Stimulated activated effector memory CD8-positive, alpha-beta T cell treated with anti-CD3 and anti-CD28 coated beads, Interleukin-12 subunit alpha, Interleukin-12 subunit beta, amount 100 ng/mL, for 72 hours (primary cell): ENCODE results near the gene WFIKKN2.
"Not testable (repeated sequence)": the region's sequence is repeated elsewhere in the genome, so short reads cannot be mapped to it uniquely, and the experiment has no call there.

ENCODE experiments used
- ATAC-seq: fragments of 150-1000 bp; cut with Tn5 transposase; 2 replicates; pipeline ENCODE4 v1.10.0; 2021
- DNase-seq, 2 donors: peaks; one replicate each; pipeline ENCODE4 v3.0.0; 2021 to 2022; ENCODE audit warnings: low spot score in 2 of 2
- H3K27ac Mint-ChIP-seq: one replicate; pipeline ENCODE4 v1.8.0; 2022; ENCODE audit warnings: mild to moderate bottlenecking, mixed read lengths
- H3K36me3 Mint-ChIP-seq: one replicate; pipeline ENCODE4 v1.8.0; 2022; ENCODE audit warnings: mild to moderate bottlenecking, mixed read lengths
- H3K4me1 Mint-ChIP-seq: one replicate; pipeline ENCODE4 v1.8.0; 2022; ENCODE audit warnings: mixed read lengths
- H3K4me3 Mint-ChIP-seq: one replicate; pipeline ENCODE4 v1.8.0; 2022; ENCODE audit warnings: mild to moderate bottlenecking, mixed read lengths
- H3K9me3 Mint-ChIP-seq: one replicate; pipeline ENCODE4 v1.8.0; 2022; ENCODE audit warnings: mixed read lengths

WFIKKN2 gene

GRCh38 chr17:50804749-50805475, 30.5 kb upstream of the WFIKKN2 start:
- H3K36me3 Mint-ChIP-seq, H3K4me1 Mint-ChIP-seq, ATAC-seq, H3K9me3 Mint-ChIP-seq, DNase-seq, H3K27ac Mint-ChIP-seq, H3K4me3 Mint-ChIP-seq: not testable (repeated sequence)

DNA sequence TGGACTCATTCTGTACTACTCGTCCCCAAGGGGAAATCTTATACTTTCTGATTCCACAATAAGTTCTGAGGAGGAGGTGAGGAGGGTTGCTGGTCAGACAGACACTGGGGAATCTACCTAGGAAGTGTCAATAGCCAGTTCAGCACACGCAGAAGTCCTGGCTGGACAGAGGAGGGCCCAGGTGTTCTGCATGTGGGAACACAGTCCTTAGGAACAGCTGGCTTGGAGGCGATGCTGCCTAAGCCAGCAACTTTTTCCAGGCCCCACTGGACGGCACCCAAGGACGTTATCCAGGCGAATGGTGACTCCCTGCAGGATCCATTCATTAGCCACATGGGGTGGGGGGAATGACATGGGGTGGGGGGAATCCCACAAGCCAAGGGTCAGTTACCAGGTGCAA, 29.9 kb upstream of the WFIKKN2 start:
- ATAC-seq, result no peak
- Mint-ChIP-seq H3K4me1 (peaks cover 5% of the 10 kb centered on the region), H3K9me3 (no peaks in the 10 kb centered on the region), H3K36me3 (no peaks in the 10 kb centered on the region), H3K4me3 (no peak overlapping the region), H3K27ac (no peak overlapping the region)
- DNase-seq, result no peak

GRCh38 chr17:50806141-50806643, 29.2 kb upstream of the WFIKKN2 start:
- Mint-ChIP-seq H3K9me3 (no peaks in the 10 kb centered on the region), H3K27ac (no peak overlapping the region), H3K4me3 (no peak overlapping the region), H3K36me3 (no peaks in the 10 kb centered on the region), H3K4me1 (no peaks in the 10 kb centered on the region)
- ATAC-seq, result no peak
- no peak for DNase-seq

GRCh38 chr17:50807009-50807408, 28.4 kb upstream of the WFIKKN2 start:
- DNase-seq (no peak), ATAC-seq (no peak)
- H3K27ac Mint-ChIP-seq, result no peak overlapping the region
- no peak overlapping the region for H3K4me3 Mint-ChIP-seq
- no peaks in the 10 kb centered on the region for H3K4me1 Mint-ChIP-seq
- H3K36me3 Mint-ChIP-seq, result no peaks in the 10 kb centered on the region
- H3K9me3 Mint-ChIP-seq, result no peaks in the 10 kb centered on the region

DNA sequence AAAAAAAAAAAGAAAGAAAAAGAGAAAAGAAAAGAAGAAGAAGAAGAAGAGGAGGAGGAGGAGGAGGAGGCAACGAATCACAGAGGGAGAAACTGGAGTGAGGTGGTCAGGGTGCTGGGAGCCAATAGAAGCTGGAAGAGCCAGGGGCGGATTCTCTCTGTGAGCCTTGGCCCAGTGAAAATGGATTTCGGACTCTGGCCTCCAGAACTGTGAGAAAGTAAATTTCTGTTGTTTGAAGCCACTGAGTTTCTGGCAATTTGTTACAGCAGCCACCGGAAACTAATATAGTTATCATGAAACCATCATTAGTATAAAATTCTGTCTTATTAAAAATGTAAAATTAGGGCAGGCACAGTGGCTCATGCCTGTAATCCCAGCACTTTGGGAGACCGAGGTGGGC, 27.7 kb upstream of the WFIKKN2 start:
- DNase-seq (no peak), ATAC-seq (no peak)
- H3K36me3 Mint-ChIP-seq, result no peaks in the 10 kb centered on the region
- H3K4me3 Mint-ChIP-seq, result no peak overlapping the region
- no peaks in the 10 kb centered on the region for H3K4me1 Mint-ChIP-seq
- no peaks in the 10 kb centered on the region for H3K9me3 Mint-ChIP-seq
- no peak overlapping the region for H3K27ac Mint-ChIP-seq

GRCh38 chr17:50808413-50808812, 27.0 kb upstream of the WFIKKN2 start:
- no peaks in the 10 kb centered on the region for H3K4me1 Mint-ChIP-seq
- no peak overlapping the region for H3K4me3 Mint-ChIP-seq
- no peak overlapping the region for H3K27ac Mint-ChIP-seq
- ATAC-seq (no peak), DNase-seq (no peak)
- no peaks in the 10 kb centered on the region for H3K36me3 Mint-ChIP-seq
- H3K9me3 Mint-ChIP-seq, result no peaks in the 10 kb centered on the region

DNA sequence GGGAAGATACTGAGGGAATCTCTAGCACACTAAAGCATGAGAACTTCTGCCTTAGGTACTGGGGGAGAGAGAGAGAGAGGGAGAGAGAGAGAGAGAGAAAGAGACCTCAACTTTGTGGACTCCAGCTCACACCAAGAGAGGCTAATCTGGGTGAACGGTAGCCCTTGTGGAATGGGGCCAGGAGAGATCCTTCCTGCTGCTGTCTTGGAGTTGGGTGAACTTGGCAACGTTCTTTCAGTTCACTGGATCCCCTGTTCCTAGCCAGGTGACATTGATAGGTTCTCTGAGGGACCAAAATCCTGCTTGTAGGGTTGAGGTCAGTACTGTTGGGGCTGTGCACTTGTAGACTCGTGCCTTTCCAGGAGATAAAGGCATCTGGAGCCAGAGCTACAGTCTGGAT, 26.5 kb upstream of the WFIKKN2 start:
- H3K27ac Mint-ChIP-seq, result no peak overlapping the region
- no peak for DNase-seq
- no peaks in the 10 kb centered on the region for H3K9me3 Mint-ChIP-seq
- no peak for ATAC-seq
- no peak overlapping the region for H3K4me3 Mint-ChIP-seq
- no peaks in the 10 kb centered on the region for H3K4me1 Mint-ChIP-seq
- H3K36me3 Mint-ChIP-seq, result no peaks in the 10 kb centered on the region

GRCh38 chr17:50813583-50813982, 21.8 kb upstream of the WFIKKN2 start:
- Mint-ChIP-seq H3K4me3 (no peak overlapping the region), H3K36me3 (no peaks in the 10 kb centered on the region), H3K27ac (no peak overlapping the region), H3K9me3 (no peaks in the 10 kb centered on the region), H3K4me1 (peaks cover under 1% of the 10 kb centered on the region)
- ATAC-seq (no peak), DNase-seq (no peak)

DNA sequence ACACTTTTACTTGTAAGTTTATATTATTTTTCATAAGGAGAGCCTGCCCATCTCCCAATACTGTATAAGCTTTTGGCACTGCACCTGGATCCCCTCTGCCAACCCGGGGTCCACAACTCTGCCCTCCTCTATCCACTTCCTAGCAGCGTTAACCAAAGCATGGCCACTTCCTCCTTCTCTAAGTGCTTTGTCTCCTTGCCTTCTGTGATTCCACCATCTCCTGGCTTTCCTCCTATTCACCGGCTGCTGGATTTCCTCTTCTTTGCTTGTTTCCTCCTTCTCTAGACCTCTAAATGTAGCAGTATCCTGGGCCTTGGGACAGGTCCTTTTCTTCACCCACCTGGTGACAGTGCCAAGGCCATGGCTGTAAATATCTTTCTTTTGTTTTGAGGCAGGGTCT, 20.0 kb upstream of the WFIKKN2 start:
- Mint-ChIP-seq H3K4me1 (peaks cover 10% of the 10 kb centered on the region), H3K27ac (no peak overlapping the region), H3K9me3 (no peaks in the 10 kb centered on the region), H3K36me3 (no peaks in the 10 kb centered on the region), H3K4me3 (no peak overlapping the region)
- DNase-seq, result no peak
- no peak for ATAC-seq

- Mint-ChIP-seq H3K4me3 (no peak overlapping the region), H3K27ac (no peak overlapping the region), H3K9me3 (no peaks in the 10 kb centered on the region), H3K4me1 (peaks cover 10% of the 10 kb centered on the region), H3K36me3 (no peaks in the 10 kb centered on the region)
- ATAC-seq (no peak), DNase-seq (no peak)
Measured at GRCh38 chr17:50816271-50816670, 19.1 kb upstream of the WFIKKN2 start.

GRCh38 chr17:50816771-50817751, 18.3 kb upstream of the WFIKKN2 start:
- DNase-seq (peak; percentile 63 to 80), ATAC-seq (peak; percentile 74)
- Mint-ChIP-seq H3K27ac (no peak overlapping the region), H3K4me3 (peak overlapping the region; percentile 19), H3K36me3 (no peaks in the 10 kb centered on the region), H3K4me1 (peaks cover 16% of the 10 kb centered on the region), H3K9me3 (no peaks in the 10 kb centered on the region)

DNA sequence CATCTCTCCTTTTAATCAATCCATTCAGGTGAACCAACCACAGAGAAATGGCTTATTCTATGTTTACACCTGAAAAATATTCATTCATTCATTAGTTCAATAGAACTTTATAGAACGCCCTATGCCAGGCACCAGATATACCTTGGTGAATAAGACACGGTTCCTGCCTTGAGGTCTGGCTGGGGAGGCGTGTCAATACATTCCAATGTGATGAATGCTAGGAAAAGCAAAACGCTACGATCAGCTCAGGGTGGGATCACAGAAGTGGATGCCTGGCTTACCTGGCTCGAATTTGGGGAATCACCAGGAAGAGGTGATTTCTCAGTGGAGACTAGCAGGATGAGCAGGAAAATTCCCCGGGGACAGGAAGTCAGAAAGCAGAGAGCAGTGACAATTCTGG, 17.5 kb upstream of the WFIKKN2 start:
- no peak overlapping the region for H3K4me3 Mint-ChIP-seq
- DNase-seq (no peak), ATAC-seq (no peak)
- peaks cover 16% of the 10 kb centered on the region for H3K4me1 Mint-ChIP-seq
- H3K27ac Mint-ChIP-seq, result no peak overlapping the region
- H3K9me3 Mint-ChIP-seq, result no peaks in the 10 kb centered on the region
- no peaks in the 10 kb centered on the region for H3K36me3 Mint-ChIP-seq

DNA sequence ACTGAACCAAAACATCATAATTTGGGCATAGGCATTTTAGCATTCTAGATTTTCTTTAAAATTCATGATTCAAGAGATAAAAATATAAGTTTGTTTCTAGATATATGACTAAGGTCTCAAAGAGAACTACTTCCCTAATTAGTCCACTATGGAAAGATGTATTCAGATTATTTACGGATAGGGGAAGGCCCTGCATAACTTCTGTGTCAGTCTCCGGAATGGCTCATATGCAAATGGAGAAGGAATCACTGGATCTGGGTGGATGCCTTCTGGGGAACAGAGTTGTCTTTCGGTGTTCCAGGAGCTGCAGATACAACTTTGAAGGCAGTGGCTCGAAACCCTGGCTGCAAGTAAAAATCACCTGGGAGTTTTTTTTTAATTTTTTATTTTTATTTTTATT, 17.1 kb upstream of the WFIKKN2 start:
- Mint-ChIP-seq H3K9me3 (no peaks in the 10 kb centered on the region), H3K4me3 (no peak overlapping the region), H3K36me3 (no peaks in the 10 kb centered on the region), H3K4me1 (peaks cover 16% of the 10 kb centered on the region), H3K27ac (no peak overlapping the region)
- DNase-seq (no peak), ATAC-seq (no peak)

DNA sequence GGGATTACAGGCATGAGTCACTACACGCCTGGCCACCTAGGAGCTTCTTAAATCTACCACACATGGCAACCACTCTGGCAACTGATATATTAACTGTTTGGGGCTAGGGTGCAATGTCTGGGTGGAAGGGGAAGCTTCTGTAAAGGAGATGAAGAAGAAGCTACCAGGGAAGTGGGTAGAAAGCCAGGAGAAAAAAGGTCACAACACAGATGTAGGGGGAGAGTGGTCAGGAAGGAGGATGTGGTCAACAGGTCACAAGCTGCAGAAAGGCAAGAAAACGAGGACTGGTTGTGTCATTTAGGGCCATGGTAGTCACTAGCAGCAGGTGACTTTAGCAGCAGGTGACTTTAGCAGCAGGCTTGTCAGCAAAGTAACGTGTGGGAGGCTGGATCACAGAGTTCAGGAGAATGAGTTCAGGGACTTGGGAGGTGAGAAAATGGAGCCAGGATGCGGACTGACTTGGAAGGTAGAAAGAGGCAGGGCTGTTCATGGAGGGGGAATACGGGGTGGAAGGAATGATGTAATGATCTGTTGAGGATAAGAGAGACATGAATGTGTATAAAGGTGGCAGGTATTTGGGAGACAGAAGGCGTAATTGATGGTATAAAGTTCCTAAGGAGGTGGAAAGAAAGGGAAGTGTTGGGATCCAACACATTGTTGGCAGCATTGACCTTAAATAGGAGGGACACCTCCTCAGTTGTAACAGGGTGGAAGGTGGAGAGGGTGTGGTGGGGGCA, 16.3 kb upstream of the WFIKKN2 start:
- Mint-ChIP-seq H3K4me1 (peaks cover 16% of the 10 kb centered on the region), H3K36me3 (no peaks in the 10 kb centered on the region), H3K9me3 (no peaks in the 10 kb centered on the region), H3K27ac (peak overlapping the region; percentile 1), H3K4me3 (no peak overlapping the region)
- peak; percentile 63 for ATAC-seq
- no peak for DNase-seq

DNA sequence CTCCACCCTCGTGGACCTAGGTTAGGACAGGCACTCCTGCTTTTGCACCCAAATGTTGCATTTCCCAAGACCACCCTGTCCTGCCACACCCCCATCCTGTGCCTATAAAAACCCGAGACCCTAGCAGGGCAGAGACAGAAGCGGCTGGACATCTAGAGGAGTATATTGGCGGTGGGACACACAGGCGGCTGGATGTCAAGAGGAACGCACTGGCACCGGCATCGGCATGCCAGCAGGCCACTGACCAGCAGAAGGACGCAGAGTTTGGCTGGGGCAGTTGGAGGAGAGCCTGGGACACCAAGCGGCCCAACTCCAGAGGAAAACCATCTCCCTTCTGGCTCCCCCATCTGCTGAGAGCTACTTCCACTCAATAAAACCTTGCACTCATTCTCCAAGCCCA, 14.7 kb upstream of the WFIKKN2 start:
- Mint-ChIP-seq H3K36me3 (no peaks in the 10 kb centered on the region), H3K4me3 (no peak overlapping the region), H3K4me1 (peaks cover 16% of the 10 kb centered on the region), H3K9me3 (no peaks in the 10 kb centered on the region), H3K27ac (no peak overlapping the region)
- no peak for ATAC-seq
- no peak for DNase-seq
